WERI-Rb-1 (cell line): ENCODE data around the gene SLC6A2.

ENCODE experiments used
- DNase-seq: peaks from one replicate; pipeline ENCODE4 v3.0.0-alpha.2; 2020
- H3K27ac ChIP-seq: fragments of 250-450 bp; sonication (Bioruptor Pico); 2 replicates; pipeline ENCODE4 v1.5.1; 2020; ENCODE audit warnings: mild to moderate bottlenecking, moderate library complexity
- H3K27me3 ChIP-seq: fragments of 250-450 bp; sonication (Bioruptor Pico); 2 replicates; pipeline ENCODE4 v1.5.1; 2021; ENCODE audit warnings: mild to moderate bottlenecking, low read depth, moderate library complexity; ENCODE audit not compliant: insufficient read depth, severe bottlenecking
- H3K36me3 ChIP-seq: fragments of 250-450 bp; sonication (Bioruptor Pico); 2 replicates; pipeline ENCODE4 v1.5.1; 2020; ENCODE audit warnings: mild to moderate bottlenecking, moderate library complexity
- H3K4me3 ChIP-seq: 2 replicates; pipeline ENCODE4 v1.5.1; 2011; ENCODE audit warnings: low read depth, mild to moderate bottlenecking, control low read depth, low read length
- H3K9me3 ChIP-seq: fragments of 250-450 bp; sonication (Bioruptor Pico); 2 replicates; pipeline ENCODE4 v1.5.1; 2021; ENCODE audit warnings: mild to moderate bottlenecking, moderate library complexity; ENCODE audit not compliant: severe bottlenecking
- CTCF ChIP-seq: IDR thresholded peaks from 2 replicates; pipeline ENCODE4 v1.5.1; 2011; ENCODE audit warnings: low read depth, mild to moderate bottlenecking, control low read depth, inconsistent platforms, low read length

Gene SLC6A2

DNA sequence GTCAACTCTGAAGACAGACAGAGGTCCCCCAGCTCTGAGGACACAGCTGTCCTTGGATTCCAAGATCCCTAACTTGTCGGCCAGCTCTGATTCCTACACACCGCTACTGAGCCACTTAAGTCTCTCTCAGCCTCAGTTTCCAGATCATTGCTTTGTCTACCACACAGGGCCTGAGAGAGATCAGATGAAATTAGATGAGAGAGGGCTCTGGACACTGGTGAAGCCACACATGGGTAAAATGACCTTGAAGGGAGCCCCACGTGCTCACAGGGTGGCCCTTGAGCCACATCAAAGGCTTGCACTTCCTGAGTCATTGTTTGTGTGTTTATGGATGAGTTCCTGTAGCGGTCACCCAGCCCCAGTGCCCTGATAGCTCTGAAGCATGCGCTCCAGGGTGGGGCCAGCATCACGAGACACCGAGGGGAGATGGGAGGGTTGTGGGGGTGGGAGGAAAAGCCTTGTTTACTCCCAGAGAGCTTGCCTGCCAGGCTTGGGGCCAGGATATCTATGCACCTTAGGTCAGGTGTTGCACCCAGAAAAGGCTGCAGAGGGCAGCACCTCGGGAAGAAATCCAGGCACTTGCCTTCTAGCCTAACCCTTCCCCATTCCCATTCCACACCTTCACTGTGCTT lies 32.7 kb upstream of the SLC6A2 start:
- TF ChIP-seq CTCF: peak; percentile 82
- DNase-seq: peak; percentile 48
- Histone ChIP-seq H3K4me3 (no peak overlapping the region), H3K27me3 (no peaks in the 10 kb centered on the region), H3K9me3 (no peaks in the 10 kb centered on the region), H3K27ac (no peak overlapping the region), H3K36me3 (no peaks in the 10 kb centered on the region)

GRCh38 chr16:55623640-55624039 lies 32.1 kb upstream of the SLC6A2 start:
- TF ChIP-seq CTCF: no peak
- no peak overlapping the region for H3K27ac ChIP-seq
- no peaks in the 10 kb centered on the region for H3K36me3 ChIP-seq
- H3K27me3 ChIP-seq: no peaks in the 10 kb centered on the region
- H3K4me3 ChIP-seq: no peak overlapping the region
- no peaks in the 10 kb centered on the region for H3K9me3 ChIP-seq
- no peak for DNase-seq

DNA sequence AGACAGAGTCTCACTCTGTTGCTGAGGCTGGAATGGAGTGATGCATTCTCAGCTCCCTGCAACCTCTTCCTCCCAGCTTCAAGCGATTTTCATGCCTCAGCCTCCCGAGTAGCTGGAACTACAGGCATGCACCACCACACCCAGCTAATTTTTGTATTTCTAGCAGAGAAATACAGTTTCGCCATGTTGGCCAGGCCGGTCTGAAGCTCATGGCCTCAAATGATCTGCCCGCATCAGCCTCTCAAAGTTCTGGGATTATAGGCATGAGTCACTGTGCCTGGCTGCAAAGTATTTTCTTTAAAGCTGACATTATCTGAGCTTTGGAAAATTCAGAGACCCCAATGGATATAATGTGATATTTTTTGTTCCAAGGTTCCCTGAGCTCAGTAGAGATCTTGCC lies 31.1 kb upstream of the SLC6A2 start:
- Histone ChIP-seq H3K27ac (no peak overlapping the region), H3K4me3 (no peak overlapping the region), H3K36me3 (no peaks in the 10 kb centered on the region), H3K27me3 (no peaks in the 10 kb centered on the region), H3K9me3 (no peaks in the 10 kb centered on the region)
- no peak for DNase-seq
- TF ChIP-seq CTCF: no peak

GRCh38 chr16:55625843-55626242 lies 29.9 kb upstream of the SLC6A2 start:
- no peak for DNase-seq
- no peaks in the 10 kb centered on the region for H3K36me3 ChIP-seq
- H3K27ac ChIP-seq: no peak overlapping the region
- no peaks in the 10 kb centered on the region for H3K27me3 ChIP-seq
- no peaks in the 10 kb centered on the region for H3K9me3 ChIP-seq
- H3K4me3 ChIP-seq: no peak overlapping the region
- no peak for TF ChIP-seq CTCF

- Histone ChIP-seq H3K4me3 (no peak overlapping the region), H3K27me3 (no peaks in the 10 kb centered on the region), H3K27ac (no peak overlapping the region), H3K9me3 (no peaks in the 10 kb centered on the region), H3K36me3 (no peaks in the 10 kb centered on the region)
- DNase-seq: no peak
- TF ChIP-seq CTCF: no peak
These were observed 27.4 kb upstream of the SLC6A2 start for GRCh38 chr16:55628306-55628968.

DNA sequence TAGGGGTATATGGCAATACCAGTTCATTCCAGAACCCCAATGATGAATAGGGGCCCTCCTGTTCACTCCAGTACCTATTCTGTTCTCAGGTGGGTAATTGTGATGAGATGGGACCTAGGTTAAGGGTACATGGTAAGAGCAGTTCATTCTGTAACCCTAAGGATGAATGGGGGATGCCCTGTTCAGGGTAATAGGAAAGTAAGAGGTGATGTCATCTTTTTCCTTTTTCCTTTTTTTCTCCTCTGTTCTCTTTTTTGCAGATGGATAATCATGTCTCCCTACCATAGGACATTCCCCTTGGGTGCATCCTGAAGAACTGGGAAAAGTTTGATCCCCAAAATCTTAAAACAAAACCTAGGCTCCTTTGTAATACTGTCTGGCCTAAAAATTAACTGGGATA lies 25.0 kb upstream of the SLC6A2 start:
- DNase-seq: no peak
- Histone ChIP-seq H3K27me3 (no peaks in the 10 kb centered on the region), H3K27ac (no peak overlapping the region), H3K9me3 (no peaks in the 10 kb centered on the region), H3K36me3 (no peaks in the 10 kb centered on the region), H3K4me3 (no peak overlapping the region)
- no peak for TF ChIP-seq CTCF
